ENCODE results near the gene PEX1.
A peak's percentile ranks its signal among the peaks of the same experiment; 100 is the strongest.
"Not testable (repeated sequence)": the region's sequence is repeated elsewhere in the genome, so short reads cannot be mapped to it uniquely, and the experiment has no call there.

Gene PEX1

DNA sequence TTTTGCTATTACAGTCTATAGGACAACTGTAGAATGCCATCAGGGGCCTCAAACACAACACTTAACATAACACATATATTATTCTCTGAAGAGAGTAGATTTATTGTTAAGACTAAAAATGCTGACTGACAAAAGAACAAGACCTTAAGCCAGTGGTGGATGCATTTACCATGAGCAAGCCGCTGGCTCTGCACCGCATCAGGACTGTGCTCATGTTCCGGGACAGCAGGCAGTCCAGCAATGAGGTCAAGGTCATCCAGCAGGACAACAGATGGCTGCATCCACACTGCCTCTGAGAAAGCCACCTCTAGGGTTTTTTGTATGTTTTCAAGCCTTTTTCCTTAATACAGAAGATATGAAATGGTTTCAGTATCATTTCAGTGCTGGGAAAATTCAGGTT is 23.8 kb downstream of the PEX1 start:
- DNase-seq (ENCODE audit: low read depth), result no peak

DNA sequence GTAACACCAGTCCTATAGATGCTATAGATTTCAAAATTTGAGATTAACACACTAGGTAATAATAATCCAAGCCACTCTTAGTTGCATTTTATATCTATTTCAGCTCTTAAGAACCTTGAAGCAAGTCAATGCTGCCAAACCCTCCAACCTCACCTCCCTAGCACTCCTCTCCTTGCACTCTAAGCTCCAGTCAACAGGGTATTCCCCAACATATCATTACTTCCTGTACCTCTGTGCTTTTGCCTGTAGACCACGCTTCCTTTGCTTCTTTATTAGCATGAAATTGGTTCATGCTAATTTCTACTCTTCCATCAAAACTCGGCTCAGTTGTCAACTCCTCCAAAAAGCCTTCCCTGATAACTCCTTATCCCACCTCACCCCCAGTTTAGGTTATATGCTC is 24.6 kb downstream of the PEX1 start:
- no peak for DNase-seq (ENCODE audit: low read depth)

GRCh38 chr7:92498557-92498956 is 29.8 kb downstream of the PEX1 start:
- DNase-seq (ENCODE audit: low read depth), result no peak

- no peak for DNase-seq (ENCODE audit: low read depth)
Observed at GRCh38 chr7:92496876-92497275, 31.4 kb downstream of the PEX1 start.

- DNase-seq (ENCODE audit: low read depth), result no peak
Observed at GRCh38 chr7:92489634-92490033, 38.7 kb downstream of the PEX1 start.

DNA sequence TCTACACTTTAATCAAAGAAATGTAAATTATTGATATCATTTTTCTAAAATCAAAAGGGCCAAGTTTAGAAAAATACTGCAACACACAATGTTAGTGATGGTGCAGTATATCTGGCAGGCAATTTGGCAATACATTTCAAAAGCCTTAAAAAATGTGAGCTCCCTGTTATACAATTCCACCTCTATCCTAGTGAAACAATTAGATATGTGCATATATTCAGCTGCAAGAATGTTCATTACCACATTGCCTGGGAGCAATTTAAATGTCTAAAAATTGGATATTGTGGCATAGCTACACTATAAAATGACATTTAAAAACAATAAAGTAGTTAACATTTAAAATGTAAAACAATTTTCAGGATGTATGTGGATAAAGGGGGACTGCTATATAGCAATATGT is 40.5 kb downstream of the PEX1 start:
- DNase-seq (ENCODE audit: low read depth), result no peak

DNA sequence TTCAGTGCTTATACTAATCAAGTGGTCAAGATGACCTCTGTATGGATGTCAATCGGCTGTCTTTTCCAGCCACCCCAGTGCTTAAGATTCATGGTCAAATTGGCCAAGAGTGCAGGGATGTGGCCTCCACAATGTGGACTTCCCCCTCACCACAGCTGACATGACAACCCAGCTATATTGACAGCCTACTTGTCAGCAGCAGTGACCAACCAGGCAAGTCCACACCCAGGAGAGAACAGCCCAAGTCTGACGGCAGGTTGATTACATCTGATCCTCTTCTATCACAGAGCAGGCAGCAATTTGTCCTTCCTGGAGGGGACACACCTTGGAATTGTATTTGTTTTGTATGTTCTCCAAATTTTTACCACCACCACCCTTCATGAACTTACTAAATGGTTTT is 42.3 kb downstream of the PEX1 start:
- DNase-seq (ENCODE audit: low read depth), result no peak

- no peak for DNase-seq (ENCODE audit: low read depth)
Observed at GRCh38 chr7:92485267-92485892, 42.9 kb downstream of the PEX1 start.

GRCh38 chr7:92484226-92484625 is 44.1 kb downstream of the PEX1 start:
- DNase-seq (ENCODE audit: low read depth), result not testable (repeated sequence)

DNA sequence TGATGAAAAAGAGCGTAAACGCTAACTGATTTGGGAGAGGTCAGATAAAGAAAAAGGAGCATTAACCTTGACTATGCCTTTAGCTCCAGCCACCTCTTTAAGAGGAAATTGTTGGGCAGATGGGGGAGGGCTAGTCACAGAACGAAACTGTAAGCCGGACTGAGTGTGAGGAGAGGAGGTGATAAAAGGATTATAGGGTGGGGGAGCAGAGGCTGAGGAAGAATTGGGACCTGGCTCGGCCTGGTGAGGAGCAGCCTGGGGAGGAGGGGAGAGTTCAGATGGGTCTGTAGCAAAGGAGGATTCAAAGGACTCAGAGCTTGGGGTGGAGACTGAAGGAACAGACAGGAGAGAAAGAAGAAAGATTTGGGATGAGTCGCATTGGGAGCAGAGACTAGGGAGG is 44.7 kb downstream of the PEX1 start:
- DNase-seq (ENCODE audit: low read depth), result not testable (repeated sequence)

- not testable (repeated sequence) for DNase-seq (ENCODE audit: low read depth)
Observed at GRCh38 chr7:92479146-92479545, 49.2 kb downstream of the PEX1 start.

- no peak for DNase-seq (ENCODE audit: low read depth)
Observed at GRCh38 chr7:92478711-92479110, 49.6 kb downstream of the PEX1 start.

- DNase-seq (ENCODE audit: low read depth), result no peak
Observed at GRCh38 chr7:92478095-92478494, 50.2 kb downstream of the PEX1 start.

- not testable (repeated sequence) for DNase-seq (ENCODE audit: low read depth)
Observed at GRCh38 chr7:92477681-92478080, 50.6 kb downstream of the PEX1 start, which contains the start of gene ERVW-1. Gene ERVW-1 (minus strand): TSS chr7:92477946. CDS start chr7:92470381, 7,565 bp downstream.

DNA sequence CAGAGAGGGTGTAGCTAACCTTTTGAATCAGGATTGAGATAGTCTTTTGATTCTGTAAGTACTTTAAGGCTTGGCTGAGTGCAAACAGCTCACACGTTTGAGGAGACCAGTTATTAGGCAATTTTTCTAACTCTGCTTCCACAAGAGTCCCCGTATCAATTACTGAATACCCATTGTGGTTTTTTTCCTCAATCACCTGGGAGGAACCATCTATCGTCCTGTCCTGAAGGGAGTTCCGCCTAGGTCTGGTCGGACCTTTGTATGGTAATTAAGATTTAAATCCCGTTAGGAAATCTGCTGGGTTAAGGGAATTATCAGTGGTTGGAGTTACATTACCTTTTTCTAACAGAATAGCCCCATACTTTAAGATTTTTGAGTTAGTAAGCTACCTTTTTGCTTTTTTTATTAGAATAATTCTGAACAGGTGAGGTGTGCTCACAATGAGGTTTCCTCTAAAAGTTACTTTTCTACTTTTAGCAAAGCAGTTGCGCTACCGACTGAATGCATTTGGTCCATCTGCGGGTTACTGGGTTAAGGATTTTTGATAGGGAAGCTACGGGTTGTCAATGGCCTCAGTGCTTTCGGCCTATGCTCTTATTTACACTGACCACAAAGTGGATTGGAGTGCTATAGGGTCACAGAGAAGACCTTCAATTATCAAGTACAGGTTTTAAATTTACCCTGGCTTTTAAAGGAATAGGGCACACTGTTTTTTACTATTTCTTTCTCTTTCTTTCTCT is 52.3 kb downstream of the PEX1 start:
- DNase-seq (ENCODE audit: low read depth), result not testable (repeated sequence)

DNA sequence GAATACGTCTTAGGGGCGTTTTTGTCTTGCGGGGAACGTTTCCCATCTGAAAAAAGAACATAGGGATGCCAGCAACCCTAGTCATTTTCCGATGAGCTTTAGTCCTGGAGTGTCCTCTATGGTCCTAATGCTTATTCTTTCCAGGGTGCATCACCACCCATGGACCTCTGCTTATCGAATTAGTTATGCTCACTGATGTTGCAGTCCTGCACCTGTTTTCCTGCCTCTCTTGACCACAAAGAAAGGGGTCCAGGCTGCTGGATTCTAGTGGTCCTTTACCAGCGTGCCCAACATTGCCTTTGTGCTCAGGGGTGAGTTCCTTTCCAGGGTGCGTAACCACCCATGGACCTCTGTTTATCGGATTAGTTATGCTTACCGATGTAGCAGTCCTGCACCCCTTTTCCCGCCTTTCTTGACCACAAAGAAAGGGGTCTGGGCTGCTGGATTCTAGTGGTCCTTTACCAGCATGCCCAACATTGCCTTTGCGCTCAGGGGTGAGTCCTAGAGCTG is 53.0 kb downstream of the PEX1 start:
- not testable (repeated sequence) for DNase-seq (ENCODE audit: low read depth)

DNA sequence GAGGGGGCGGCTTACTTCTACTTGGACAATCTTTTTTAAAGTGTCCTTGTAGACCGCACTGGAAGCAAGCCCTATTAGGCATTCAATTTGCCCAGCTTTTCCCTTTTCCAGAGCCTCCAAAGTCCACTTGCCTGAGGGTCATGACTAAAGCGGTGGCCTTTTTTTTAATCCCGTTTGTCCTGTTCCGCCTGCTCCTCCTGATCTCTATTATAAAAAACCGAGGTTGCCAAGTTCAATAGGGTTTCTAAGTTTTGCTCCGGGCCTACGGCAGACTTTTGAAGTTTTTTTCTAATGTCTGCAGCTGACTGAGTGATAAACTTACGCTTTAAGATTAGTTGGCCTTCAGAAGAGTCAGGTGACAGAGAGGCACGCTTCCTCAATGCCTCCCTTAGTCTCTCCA is 54.3 kb downstream of the PEX1 start:
- DNase-seq (ENCODE audit: low read depth), result not testable (repeated sequence)

- DNase-seq (ENCODE audit: low read depth), result not testable (repeated sequence)
Observed at GRCh38 chr7:92468589-92468988, 59.7 kb downstream of the PEX1 start.

GRCh38 chr7:92466682-92467081 is 61.6 kb downstream of the PEX1 start:
- no peak for DNase-seq (ENCODE audit: low read depth)

DNA sequence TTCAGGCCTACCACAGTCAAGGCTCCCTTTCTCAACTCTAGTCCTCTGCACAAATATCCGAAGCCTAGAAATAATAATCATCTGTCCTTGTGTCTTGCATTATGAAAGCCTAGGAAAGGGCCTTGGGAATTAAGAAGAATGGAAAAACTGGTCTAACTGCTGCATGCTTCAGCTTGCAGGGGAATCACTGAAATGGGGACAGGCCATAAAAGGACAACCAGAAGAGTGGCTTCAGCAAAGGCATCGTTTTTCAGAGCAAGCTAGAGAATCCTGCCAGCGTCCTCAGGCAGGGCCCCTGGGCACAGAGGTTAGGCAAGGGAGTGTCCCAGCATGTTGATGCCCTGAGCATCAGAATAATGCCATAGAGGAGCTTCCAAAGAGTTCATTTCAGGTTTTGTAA is 63.8 kb downstream of the PEX1 start:
- DNase-seq (ENCODE audit: low read depth), result no peak

- no peak for DNase-seq (ENCODE audit: low read depth)
Observed at GRCh38 chr7:92462560-92462959, 65.8 kb downstream of the PEX1 start.

DNA sequence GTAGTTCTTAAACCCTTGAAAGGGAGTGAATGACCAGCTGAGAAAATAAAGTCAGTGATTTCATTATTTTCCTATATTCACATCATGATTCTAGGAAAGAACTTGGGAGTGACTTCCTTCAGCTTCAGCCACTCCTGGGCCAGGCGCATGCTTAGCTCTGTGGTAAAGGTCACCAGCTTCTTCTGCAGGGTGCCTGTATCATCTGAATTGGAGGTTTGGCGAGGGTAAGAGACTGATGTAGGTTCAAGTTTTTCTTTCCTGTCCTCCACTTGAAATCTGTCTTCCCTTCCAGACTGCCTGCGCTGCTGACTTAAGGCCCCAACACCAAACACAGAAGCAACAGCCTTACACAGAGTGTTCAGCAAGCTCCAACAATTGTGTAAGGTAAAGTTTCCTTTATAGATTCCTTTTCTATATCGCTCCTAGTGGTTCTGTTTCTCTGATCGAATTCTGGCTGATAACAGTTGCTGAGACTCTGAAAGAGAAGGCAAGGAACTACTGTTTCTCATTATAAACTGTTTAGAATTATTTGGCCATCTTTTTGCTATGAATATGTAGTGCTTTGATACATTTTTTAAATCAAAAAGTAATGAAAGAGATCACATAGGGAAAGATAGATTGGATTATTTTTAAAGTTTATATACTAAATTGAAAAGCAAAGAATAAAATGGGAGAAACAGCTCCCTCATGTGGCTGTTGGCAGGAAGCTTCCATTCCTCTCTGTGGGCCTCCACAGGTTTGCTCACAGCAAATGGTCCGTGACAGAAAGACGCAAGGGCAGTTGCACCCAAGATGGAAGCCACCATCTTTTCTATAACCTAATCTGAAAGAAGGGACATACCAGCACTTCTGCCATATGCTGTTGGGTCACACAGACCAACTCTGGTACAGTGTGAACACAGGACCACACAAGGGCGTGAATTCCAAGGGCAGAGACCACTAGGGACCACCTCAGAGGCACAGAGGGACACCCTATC is 67.0 kb downstream of the PEX1 start:
- peak; percentile 11 for DNase-seq (ENCODE audit: low read depth)
